ENCODE results near the gene ERO1B. TPM values are rescaled to one million over a fixed set of nuclear protein-coding genes. Genes with fewer than 3 reads are reported as not detected.

ERO1B gene
- total and polyA plus RNA-seq, 2 of the 13 experiments (the other 11 are each of a cell fraction or from before 2014, with no cell fraction given): 1.6 to 2.1 TPM

GRCh38 chr1:236304682-236305081 lies 22.9 kb upstream of the ERO1B start:
- ATAC-seq: no peak
- in situ Hi-C loops (cut with HindIII; ENCODE audit: extremely low pct_ligation_motif_present, low pct_unique_long_range_greater_than_20kb) (no loop called here), intact Hi-C loops (cut with micrococcal nuclease; ENCODE audit: unreplicated experiment) (no loop called here)
- H3K9me3 ChIP-seq (ENCODE audit: low read length): no peaks in the 10 kb centered on the region
- no TSS peak for BruUV-seq (replicated peaks)
- H3K9ac ChIP-seq (ENCODE audit: insufficient read depth, low read depth, low read length): no peak overlapping the region
- H2AFZ ChIP-seq (ENCODE audit: low read length): no peak overlapping the region
- FAIRE-seq: no peak
- H3K4me3 ChIP-seq (replicated peaks in 1 of 3; ENCODE audit: insufficient read depth in 1 of 3, low read depth in 2 of 3, low read length in 3 of 3): no peak overlapping the region
- TF ChIP-seq AKAP8 (CRISPR knock-in tag; IDR thresholded peaks at IDR 0.05) (no peak), MYNN (CRISPR knock-in tag; IDR thresholded peaks at IDR 0.05; ENCODE audit: low read depth) (no peak), ZBTB49 (CRISPR knock-in tag; IDR thresholded peaks at IDR 0.05; ENCODE audit: borderline replicate concordance) (no peak), ZNF879 (CRISPR knock-in tag; IDR thresholded peaks at IDR 0.05) (no peak), TBX3 (IDR thresholded peaks at IDR 0.05; ENCODE audit: borderline replicate concordance) (no peak), EP300 (IDR thresholded peaks at IDR 0.05; ENCODE audit: low read depth in 2 of 2, low read length in 2 of 2) (no peak), EP300 (CRISPR knock-in tag; IDR thresholded peaks at IDR 0.05; ENCODE audit: borderline replicate concordance) (no peak), ZBTB8A (CRISPR knock-in tag; IDR thresholded peaks at IDR 0.05; ENCODE audit: borderline replicate concordance, low read depth) (no peak), NBN (conservative IDR thresholded peaks at IDR 0.05) (no peak), ZBTB42 (CRISPR knock-in tag; IDR thresholded peaks at IDR 0.05) (no peak), SP4 (CRISPR knock-in tag; IDR thresholded peaks at IDR 0.05) (no peak), ZNF3 (CRISPR knock-in tag; IDR thresholded peaks at IDR 0.05) (no peak), YY1 (IDR thresholded peaks at IDR 0.05; ENCODE audit: insufficient read depth, insufficient replicate concordance, low read depth, low read length) (no peak), SKI (IDR thresholded peaks at IDR 0.05; ENCODE audit: partially characterized antibody) (no peak), ZFYVE20 (CRISPR knock-in tag; IDR thresholded peaks at IDR 0.05; ENCODE audit: borderline replicate concordance, low read depth) (no peak), HDAC2 (CRISPR knock-in tag; IDR thresholded peaks at IDR 0.05) (no peak), ZNF788 (CRISPR knock-in tag; IDR thresholded peaks at IDR 0.05; ENCODE audit: borderline replicate concordance) (no peak), ZNF460 (CRISPR knock-in tag; IDR thresholded peaks at IDR 0.05; ENCODE audit: borderline replicate concordance) (no peak), KLF16 (CRISPR knock-in tag; IDR thresholded peaks at IDR 0.05) (no peak), TAF1 (CRISPR knock-in tag; IDR thresholded peaks at IDR 0.05) (no peak), CENPX (CRISPR knock-in tag; IDR thresholded peaks at IDR 0.05) (no peak)
- ChIA-PET CTCF (ENCODE audit: low intra/inter-chr PET ratio, low total read pairs) (no interaction called here), POLR2A (interaction anchor here (0.6 kb wide), 1 partner anchor 9 kb away, joined by 3 read pairs; no protein-coding TSS in a partner anchor)
- H4K20me1 ChIP-seq (ENCODE audit: insufficient read depth, low read length): no peaks in the 10 kb centered on the region
- H3K27ac ChIP-seq (ENCODE audit: extremely low read length, insufficient read depth, low read length): no peak overlapping the region
- H3K79me2 ChIP-seq (ENCODE audit: insufficient read depth, low read length): no peaks in the 10 kb centered on the region
- DNase-seq (ENCODE audit: low spot score): no peak
- no peaks in the 10 kb centered on the region; a peak in 2 of 5 replicates for H3K27me3 ChIP-seq (ENCODE audit: control insufficient read depth in 1 of 2, insufficient read depth in 2 of 2, low read length in 2 of 2)
- H3K36me3 ChIP-seq (replicated peaks in 1 of 2; ENCODE audit: control insufficient read depth in 1 of 2, insufficient read depth in 2 of 2, low read length in 2 of 2): no peaks in the 10 kb centered on the region
- 30% methylated on average over 4 of the region's 4 CpGs for WGBS (ENCODE audit: low lambda C conversion rate)
- no peak overlapping the region for H3K4me2 ChIP-seq (ENCODE audit: low read depth, low read length)
- no peaks in the 10 kb centered on the region for H3K4me1 ChIP-seq (ENCODE audit: insufficient read depth, low read length)
